ES-I3 (cell line): ENCODE data around the gene PTBP2.
"Not testable (repeated sequence)": the region's sequence is repeated elsewhere in the genome, so short reads cannot be mapped to it uniquely, and the experiment has no call there.

ENCODE experiments used
- H3K36me3 ChIP-seq: 2 replicates; pipeline ENCODE4 v1.6.1; 2013; ENCODE audit warnings: mild to moderate bottlenecking, low read length, control low read depth, moderate library complexity; ENCODE audit not compliant: insufficient read depth
- H3K4me1 ChIP-seq: 2 replicates; pipeline ENCODE4 v1.6.1; 2013; ENCODE audit warnings: mild to moderate bottlenecking, control low read depth, low read length; ENCODE audit not compliant: insufficient read depth
- H3K9ac ChIP-seq: 2 replicates; pipeline ENCODE4 v1.6.1; 2013; ENCODE audit warnings: low read depth, mild to moderate bottlenecking, low read length, moderate library complexity
- H3K9me3 ChIP-seq: 2 replicates; pipeline ENCODE4 v1.6.1; 2013; ENCODE audit warnings: mild to moderate bottlenecking, low read length, moderate library complexity; ENCODE audit not compliant: control insufficient read depth, insufficient read depth

The PTBP2 gene

GRCh38 chr1:96756789-96757188 lies 35.2 kb downstream of the PTBP2 start:
- Histone ChIP-seq H3K9me3 (peaks cover 12% of the 10 kb centered on the region), H3K9ac (no peak overlapping the region), H3K36me3 (peaks cover 15% of the 10 kb centered on the region), H3K4me1 (no peaks in the 10 kb centered on the region)

GRCh38 chr1:96762586-96762985 lies 41.0 kb downstream of the PTBP2 start:
- H3K4me1 ChIP-seq, H3K36me3 ChIP-seq, H3K9ac ChIP-seq, H3K9me3 ChIP-seq: not testable (repeated sequence)

- Histone ChIP-seq H3K36me3 (no peaks in the 10 kb centered on the region; the same call in 1 of the 2 replicates), H3K9ac (no peak overlapping the region), H3K4me1 (no peaks in the 10 kb centered on the region), H3K9me3 (peaks cover 9% of the 10 kb centered on the region)
These were observed 41.9 kb downstream of the PTBP2 start for GRCh38 chr1:96763514-96763913.

GRCh38 chr1:96764469-96764868 lies 42.9 kb downstream of the PTBP2 start:
- Histone ChIP-seq H3K9me3 (peaks cover 9% of the 10 kb centered on the region), H3K4me1 (no peaks in the 10 kb centered on the region), H3K36me3 (no peaks in the 10 kb centered on the region; the same call in 1 of the 2 replicates), H3K9ac (no peak overlapping the region)

- Histone ChIP-seq H3K4me1 (0 out of 2 replicates have a peak, but pooled peaks cover 9% of the 10 kb centered on the region), H3K9me3 (no peaks in the 10 kb centered on the region), H3K9ac (no peak overlapping the region), H3K36me3 (no peaks in the 10 kb centered on the region)
These were observed 50.3 kb downstream of the PTBP2 start for GRCh38 chr1:96771847-96772246.

DNA sequence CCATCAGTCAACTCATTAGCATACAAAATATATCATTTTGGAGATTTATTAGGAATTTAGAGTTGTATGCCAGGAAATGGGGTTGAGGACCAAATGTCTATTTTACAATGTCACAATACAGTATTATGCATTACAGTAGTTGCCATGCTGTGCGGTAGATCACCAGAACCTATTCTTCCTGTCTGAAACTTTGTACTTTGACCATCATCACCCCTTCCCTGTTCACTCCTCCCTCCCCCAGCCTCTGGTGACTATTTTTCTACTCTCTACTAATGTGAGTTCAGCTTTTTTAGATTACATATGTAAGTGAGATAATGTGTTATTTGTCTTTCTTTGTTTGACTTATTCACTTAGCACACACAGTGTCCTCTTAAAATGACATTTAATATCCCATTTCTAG lies 50.8 kb downstream of the PTBP2 start:
- H3K4me1 ChIP-seq: 0 out of 2 replicates have a peak, but pooled peaks cover 9% of the 10 kb centered on the region
- no peak overlapping the region for H3K9ac ChIP-seq
- no peaks in the 10 kb centered on the region for H3K36me3 ChIP-seq
- no peaks in the 10 kb centered on the region for H3K9me3 ChIP-seq

GRCh38 chr1:96772972-96773371 lies 51.4 kb downstream of the PTBP2 start:
- no peaks in the 10 kb centered on the region for H3K36me3 ChIP-seq
- H3K9me3 ChIP-seq: no peaks in the 10 kb centered on the region
- no peak overlapping the region for H3K9ac ChIP-seq
- 0 out of 2 replicates have a peak, but pooled peaks cover 9% of the 10 kb centered on the region for H3K4me1 ChIP-seq

DNA sequence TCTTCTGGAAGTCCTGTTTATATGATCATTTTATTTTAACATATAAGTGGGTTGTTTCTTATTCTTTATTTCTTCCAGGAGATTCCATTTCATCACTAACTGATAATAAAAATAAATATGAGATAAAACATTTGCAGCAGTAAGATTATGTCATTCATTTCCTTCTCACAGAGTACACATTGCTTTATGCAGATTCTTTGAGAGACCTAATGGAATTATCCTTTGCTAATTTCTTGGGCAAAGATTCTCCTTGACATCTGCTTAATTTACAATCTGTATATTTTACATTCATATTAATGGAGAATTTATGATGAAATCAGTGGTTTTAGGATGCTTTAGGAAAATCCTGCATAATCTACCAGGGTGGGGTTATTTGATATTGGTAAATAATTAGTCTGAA lies 60.6 kb downstream of the PTBP2 start:
- Histone ChIP-seq H3K9ac (no peak overlapping the region), H3K9me3 (no peaks in the 10 kb centered on the region), H3K4me1 (no peaks in the 10 kb centered on the region), H3K36me3 (peaks cover 11% of the 10 kb centered on the region)

DNA sequence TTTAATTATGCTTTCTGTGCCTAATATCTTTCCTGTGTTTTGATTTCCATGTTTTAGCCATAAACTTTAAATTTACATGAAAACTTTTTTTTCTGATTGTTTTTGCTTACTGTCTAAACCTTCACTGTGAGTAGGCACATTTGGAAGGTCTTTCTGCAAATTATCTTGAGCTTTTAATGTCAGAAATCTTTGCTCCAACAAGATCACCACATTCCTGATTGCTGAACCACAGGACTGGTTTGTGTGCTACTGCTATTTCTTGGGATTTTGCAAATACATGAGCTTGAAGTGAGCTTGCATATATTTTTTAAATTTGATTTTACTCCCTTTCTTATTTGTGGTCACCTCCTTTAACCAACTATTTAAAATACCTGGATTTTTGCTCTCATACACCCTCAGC lies 61.3 kb downstream of the PTBP2 start:
- Histone ChIP-seq H3K9me3 (no peaks in the 10 kb centered on the region), H3K4me1 (no peaks in the 10 kb centered on the region), H3K9ac (no peak overlapping the region), H3K36me3 (peaks cover 11% of the 10 kb centered on the region)

- Histone ChIP-seq H3K9me3 (no peaks in the 10 kb centered on the region), H3K36me3 (no peaks in the 10 kb centered on the region; the same call in 1 of the 2 replicates), H3K9ac (no peak overlapping the region), H3K4me1 (no peaks in the 10 kb centered on the region)
These were observed 69.0 kb downstream of the PTBP2 start for GRCh38 chr1:96790599-96790998.

- Histone ChIP-seq H3K36me3 (no peaks in the 10 kb centered on the region; the same call in 1 of the 2 replicates), H3K9ac (no peak overlapping the region), H3K9me3 (no peaks in the 10 kb centered on the region), H3K4me1 (no peaks in the 10 kb centered on the region)
These were observed 70.6 kb downstream of the PTBP2 start for GRCh38 chr1:96792220-96792619.

- H3K9ac ChIP-seq, H3K36me3 ChIP-seq, H3K9me3 ChIP-seq, H3K4me1 ChIP-seq: not testable (repeated sequence)
These were observed 80.1 kb downstream of the PTBP2 start for GRCh38 chr1:96801696-96802095.

DNA sequence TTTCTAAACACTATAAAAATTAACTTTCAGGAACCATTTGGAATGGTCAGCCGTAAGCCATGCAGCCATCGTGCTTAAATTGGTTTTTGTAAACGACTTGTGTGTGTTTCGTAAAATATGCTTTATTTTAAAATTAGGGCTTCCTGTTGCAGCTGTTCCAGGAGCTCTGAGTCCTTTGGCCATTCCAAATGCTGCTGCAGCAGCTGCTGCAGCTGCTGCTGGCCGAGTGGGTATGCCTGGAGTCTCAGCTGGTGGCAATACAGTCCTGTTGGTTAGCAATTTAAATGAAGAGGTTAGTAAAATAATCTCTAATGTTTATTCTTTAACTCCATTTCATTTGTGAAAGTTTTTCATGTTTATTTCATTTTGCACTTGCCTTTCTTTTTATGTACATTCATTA lies 83.1 kb downstream of the PTBP2 start:
- peaks cover 3% of the 10 kb centered on the region for H3K36me3 ChIP-seq
- H3K9me3 ChIP-seq: no peaks in the 10 kb centered on the region
- no peaks in the 10 kb centered on the region for H3K4me1 ChIP-seq
- H3K9ac ChIP-seq: no peak overlapping the region

GRCh38 chr1:96808191-96808590 lies 86.6 kb downstream of the PTBP2 start:
- no peaks in the 10 kb centered on the region for H3K9me3 ChIP-seq
- no peaks in the 10 kb centered on the region for H3K4me1 ChIP-seq
- H3K9ac ChIP-seq: no peak overlapping the region
- peaks cover 3% of the 10 kb centered on the region for H3K36me3 ChIP-seq

- Histone ChIP-seq H3K9ac (no peak overlapping the region), H3K4me1 (no peaks in the 10 kb centered on the region), H3K9me3 (no peaks in the 10 kb centered on the region), H3K36me3 (no peaks in the 10 kb centered on the region; the same call in 1 of the 2 replicates)
These were observed 94.3 kb downstream of the PTBP2 start for GRCh38 chr1:96815914-96816313.

GRCh38 chr1:96820107-96820506 lies 98.5 kb downstream of the PTBP2 start:
- Histone ChIP-seq H3K36me3 (no peaks in the 10 kb centered on the region), H3K4me1 (no peaks in the 10 kb centered on the region), H3K9ac (no peak overlapping the region), H3K9me3 (no peaks in the 10 kb centered on the region)
